ENCODE results near the gene NFIA.

GRCh38 chr1:61169634-61170033 lies 87.3 kb downstream of the NFIA start:
- TF ChIP-seq POLR2A (IDR thresholded peaks at IDR 0.05) = no peak
- TF ChIP-seq, protein P1, sequence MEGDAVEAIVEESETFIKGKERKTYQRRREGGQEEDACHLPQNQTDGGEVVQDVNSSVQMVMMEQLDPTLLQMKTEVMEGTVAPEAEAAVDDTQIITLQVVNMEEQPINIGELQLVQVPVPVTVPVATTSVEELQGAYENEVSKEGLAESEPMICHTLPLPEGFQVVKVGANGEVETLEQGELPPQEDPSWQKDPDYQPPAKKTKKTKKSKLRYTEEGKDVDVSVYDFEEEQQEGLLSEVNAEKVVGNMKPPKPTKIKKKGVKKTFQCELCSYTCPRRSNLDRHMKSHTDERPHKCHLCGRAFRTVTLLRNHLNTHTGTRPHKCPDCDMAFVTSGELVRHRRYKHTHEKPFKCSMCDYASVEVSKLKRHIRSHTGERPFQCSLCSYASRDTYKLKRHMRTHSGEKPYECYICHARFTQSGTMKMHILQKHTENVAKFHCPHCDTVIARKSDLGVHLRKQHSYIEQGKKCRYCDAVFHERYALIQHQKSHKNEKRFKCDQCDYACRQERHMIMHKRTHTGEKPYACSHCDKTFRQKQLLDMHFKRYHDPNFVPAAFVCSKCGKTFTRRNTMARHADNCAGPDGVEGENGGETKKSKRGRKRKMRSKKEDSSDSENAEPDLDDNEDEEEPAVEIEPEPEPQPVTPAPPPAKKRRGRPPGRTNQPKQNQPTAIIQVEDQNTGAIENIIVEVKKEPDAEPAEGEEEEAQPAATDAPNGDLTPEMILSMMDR (IDR thresholded peaks at IDR 0.05) = no peak
